PC-9 (cell line): ENCODE data around the gene TMEM263. TPM values are rescaled to one million over a fixed set of nuclear protein-coding genes. Genes with fewer than 3 reads are reported as not detected.

Experiments
- BruUV-seq: library from RNA; stranded (reverse); fragments of 400-500 nt; replicated peaks from 2 replicates; lab custom pipeline; 2021; lab: Mats Ljungman, UMichigan
- CTCF ChIA-PET: fragments of 300-600 bp; sonication (Branson Sonifier 250); formaldehyde crosslinking; loops from one replicate; lab custom pipeline; 2022; ENCODE audit warnings: antibody characterized with exemption; lab: Charles Lee
- POLR2A ChIA-PET: fragments of 300-600 bp; sonication (Branson Sonifier 250); formaldehyde crosslinking; loops from one replicate; lab custom pipeline; 2022; ENCODE audit warnings: antibody characterized with exemption; ENCODE audit not compliant: unreplicated experiment; lab: Charles Lee
- DNase-seq, 2 experiments: peaks; one replicate each; pipeline versions ENCODE4 v3.0.0 to v3.0.0-alpha.2; 2015 to 2022; ENCODE audit warnings: mixed read lengths in 1 of 2
- H2AFZ ChIP-seq: fragments of 200-600 bp; sonication (generic); 2 replicates; pipeline ENCODE4 v1.8.1; 2017; ENCODE audit warnings: antibody characterized with exemption
- H3F3A ChIP-seq: fragments of 200-600 bp; sonication (generic); 2 replicates; pipeline ENCODE4 v1.8.1; 2017; ENCODE audit warnings: antibody characterized with exemption, mild to moderate bottlenecking, low read depth; ENCODE audit not compliant: insufficient read depth
- H3K27ac ChIP-seq: fragments of 200-600 bp; sonication (generic); 2 replicates; pipeline ENCODE4 v1.6.1; 2016; ENCODE audit warnings: mixed run types
- H3K27me3 ChIP-seq: fragments of 200-600 bp; sonication (generic); 2 replicates; pipeline ENCODE4 v1.6.1; 2016; ENCODE audit warnings: low read depth, mixed run types; ENCODE audit not compliant: insufficient read depth
- H3K36me3 ChIP-seq: fragments of 200-600 bp; sonication (generic); 2 replicates; pipeline ENCODE4 v1.6.1; 2016; ENCODE audit warnings: low read depth, mixed run types
- H3K4me1 ChIP-seq: fragments of 200-600 bp; sonication (generic); replicated peaks from 2 replicates; pipeline ENCODE4 v1.6.1; 2016; ENCODE audit warnings: mixed run types; ENCODE audit not compliant: insufficient read depth
- H3K4me2 ChIP-seq: fragments of 200-600 bp; sonication (generic); 2 replicates; pipeline ENCODE4 v1.6.1; 2017; ENCODE audit warnings: mixed run types
- H3K4me3 ChIP-seq: fragments of 200-600 bp; sonication (generic); 2 replicates; pipeline ENCODE4 v1.6.1; 2016; ENCODE audit warnings: mixed run types
- H3K79me2 ChIP-seq: fragments of 200-600 bp; sonication (generic); 2 replicates; pipeline ENCODE4 v1.6.1; 2017; ENCODE audit warnings: low read depth, mixed run types
- H3K9me2 ChIP-seq: fragments of 200-600 bp; sonication (generic); 2 replicates; pipeline ENCODE4 v1.8.1; 2017; ENCODE audit warnings: mild to moderate bottlenecking; ENCODE audit not compliant: insufficient read depth
- H3K9me3 ChIP-seq: fragments of 200-600 bp; sonication (generic); 2 replicates; pipeline ENCODE4 v1.8.1; 2016; ENCODE audit warnings: low read depth; ENCODE audit not compliant: insufficient read depth
- H4K20me1 ChIP-seq: fragments of 200-600 bp; sonication (generic); 2 replicates; pipeline ENCODE4 v1.8.1; 2017; ENCODE audit not compliant: insufficient read depth
- EZH2 ChIP-seq: fragments of 200-600 bp; sonication (generic); IDR thresholded peaks from 2 replicates; pipeline ENCODE4 v1.8.0; 2017; ENCODE audit warnings: antibody characterized with exemption, low read depth
- intact Hi-C: fragments of 100-400 bp; cut with micrococcal nuclease; formaldehyde crosslinking; loops from one replicate; pipeline ENCODE4 v1.10.0; 2022; ENCODE audit not compliant: unreplicated experiment
- total RNA-seq: library from RNA; stranded (reverse); gene quantifications from 2 replicates; pipeline ENCODE4 v1.2.3, GENCODE V29; 2021
- TF ChIP-seq, protein P1 (sequence below): fragments of 200-600 bp; sonication (generic); conservative IDR thresholded peaks from 2 replicates; pipeline ENCODE4 v1.6.1; 2017; ENCODE audit warnings: mixed run types, antibody characterized with exemption, mild to moderate bottlenecking, moderate library complexity

Gene TMEM263
- total RNA-seq, 1 experiment from 2014 or later, result 33.2 TPM

DNA sequence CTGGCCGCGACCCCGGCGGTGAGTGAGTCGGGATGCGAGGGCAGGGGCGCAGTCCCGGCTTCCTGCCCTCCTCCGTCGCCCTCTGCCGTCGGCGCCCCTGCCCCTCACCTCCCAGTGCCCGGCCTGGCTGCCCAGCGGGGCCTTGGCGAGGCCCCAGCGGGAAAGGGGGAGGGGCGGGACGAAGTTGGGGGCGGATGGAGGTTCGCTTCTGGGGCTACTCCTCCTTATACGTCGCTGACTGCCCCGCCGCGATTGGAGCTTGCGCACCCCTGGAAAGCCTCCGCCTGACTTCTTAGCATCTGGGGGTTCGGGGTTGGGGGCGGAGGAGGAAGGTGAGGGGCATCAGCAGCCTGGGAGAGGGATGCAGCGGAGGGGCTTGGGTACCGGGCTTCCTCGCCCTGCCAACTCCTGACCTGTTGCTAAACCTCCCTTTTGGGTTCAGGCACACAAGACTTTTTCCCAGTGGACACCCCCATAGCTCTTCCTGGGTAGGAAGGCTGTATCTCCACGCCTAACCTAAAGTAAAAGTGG lies 406 bp downstream of the TMEM263 start:
- BruUV-seq, result no TSS peak
- Histone ChIP-seq H3K79me2 (peaks cover 35% of the 10 kb centered on the region), H3K9me3 (no peaks in the 10 kb centered on the region), H3K4me3 (peak overlapping the region; percentile 83), H3F3A (peaks cover 20% of the 10 kb centered on the region; the same call in 1 of the 2 replicates), H3K36me3 (no peaks in the 10 kb centered on the region), H3K4me1 (peaks cover 17% of the 10 kb centered on the region; the same call in 1 of the 2 replicates), H2AFZ (peak overlapping the region; percentile 85), H3K4me2 (peak overlapping the region; percentile 76), H3K27me3 (peaks cover 7% of the 10 kb centered on the region; the same call in 1 of the 2 replicates), H3K27ac (peak overlapping the region; percentile 57), H4K20me1 (peaks cover 15% of the 10 kb centered on the region; the same call in 1 of the 2 replicates), H3K9me2 (no peaks in the 10 kb centered on the region)
- POLR2A ChIA-PET, result interaction anchor here (0.6 to 1.0 kb wide), 10 partner anchors 15 to 1582 kb away, joined by 3 to 9 read pairs (median 4); partner anchors contain the start of gene MTERF2
- CTCF ChIA-PET, result interaction anchor here (0.6 kb wide), 1 partner anchor 680 kb away, joined by 3 read pairs; no protein-coding TSS in a partner anchor
- intact Hi-C loops, result loop anchor here (1.0 to 5.0 kb wide), 2 partner anchors 137 to 709 kb away; partner anchors contain the start of genes CKAP4 and CRY1
- DNase-seq, result no peak
- no peak for TF ChIP-seq EZH2
- TF ChIP-seq, protein P1, sequence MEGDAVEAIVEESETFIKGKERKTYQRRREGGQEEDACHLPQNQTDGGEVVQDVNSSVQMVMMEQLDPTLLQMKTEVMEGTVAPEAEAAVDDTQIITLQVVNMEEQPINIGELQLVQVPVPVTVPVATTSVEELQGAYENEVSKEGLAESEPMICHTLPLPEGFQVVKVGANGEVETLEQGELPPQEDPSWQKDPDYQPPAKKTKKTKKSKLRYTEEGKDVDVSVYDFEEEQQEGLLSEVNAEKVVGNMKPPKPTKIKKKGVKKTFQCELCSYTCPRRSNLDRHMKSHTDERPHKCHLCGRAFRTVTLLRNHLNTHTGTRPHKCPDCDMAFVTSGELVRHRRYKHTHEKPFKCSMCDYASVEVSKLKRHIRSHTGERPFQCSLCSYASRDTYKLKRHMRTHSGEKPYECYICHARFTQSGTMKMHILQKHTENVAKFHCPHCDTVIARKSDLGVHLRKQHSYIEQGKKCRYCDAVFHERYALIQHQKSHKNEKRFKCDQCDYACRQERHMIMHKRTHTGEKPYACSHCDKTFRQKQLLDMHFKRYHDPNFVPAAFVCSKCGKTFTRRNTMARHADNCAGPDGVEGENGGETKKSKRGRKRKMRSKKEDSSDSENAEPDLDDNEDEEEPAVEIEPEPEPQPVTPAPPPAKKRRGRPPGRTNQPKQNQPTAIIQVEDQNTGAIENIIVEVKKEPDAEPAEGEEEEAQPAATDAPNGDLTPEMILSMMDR, result no peak; the same call in 1 of the 2 replicates

DNA sequence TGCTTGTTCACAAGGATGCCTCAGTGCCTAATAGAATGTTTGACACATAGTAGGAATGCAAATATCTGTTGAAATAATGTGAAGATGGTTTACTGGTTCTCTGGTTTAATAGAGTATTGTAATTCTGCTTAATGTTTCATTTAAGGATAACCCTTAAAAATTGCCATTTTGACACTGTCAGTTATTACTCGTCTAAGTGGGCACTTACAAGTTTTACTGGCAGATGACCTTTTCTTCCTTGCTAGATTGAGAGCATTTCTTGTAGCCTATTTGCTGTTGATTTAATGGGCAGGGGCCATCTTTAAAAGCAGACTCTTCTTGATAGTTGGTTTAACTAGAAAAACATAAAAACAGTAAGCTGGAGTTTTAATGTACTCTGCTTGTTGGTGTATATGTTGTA lies 1.9 kb downstream of the TMEM263 start:
- Histone ChIP-seq H3K27me3 (no peaks in the 10 kb centered on the region), H3K9me2 (no peaks in the 10 kb centered on the region), H3F3A (peaks cover 20% of the 10 kb centered on the region; the same call in 1 of the 2 replicates), H3K4me2 (peak overlapping the region; percentile 76), H3K36me3 (peaks cover 3% of the 10 kb centered on the region; the same call in 1 of the 2 replicates), H3K4me3 (peak overlapping the region; percentile 83), H3K79me2 (peaks cover 43% of the 10 kb centered on the region), H2AFZ (no peak overlapping the region), H3K27ac (no peak overlapping the region), H3K4me1 (peaks cover 17% of the 10 kb centered on the region; the same call in 1 of the 2 replicates), H4K20me1 (peaks cover 27% of the 10 kb centered on the region), H3K9me3 (no peaks in the 10 kb centered on the region)
- POLR2A ChIA-PET, result interaction anchor here (0.7 kb wide), 1 partner anchor 21 kb away, joined by 3 read pairs; no protein-coding TSS in a partner anchor
- no peak for DNase-seq
- TF ChIP-seq EZH2, result no peak
- TF ChIP-seq, protein P1, result no peak
- no TSS peak for BruUV-seq
- intact Hi-C loops, result loop anchor here (5.0 kb wide), 1 partner anchor 710 kb away; the partner anchor contains the start of gene CKAP4
- CTCF ChIA-PET, result no interaction called here

DNA sequence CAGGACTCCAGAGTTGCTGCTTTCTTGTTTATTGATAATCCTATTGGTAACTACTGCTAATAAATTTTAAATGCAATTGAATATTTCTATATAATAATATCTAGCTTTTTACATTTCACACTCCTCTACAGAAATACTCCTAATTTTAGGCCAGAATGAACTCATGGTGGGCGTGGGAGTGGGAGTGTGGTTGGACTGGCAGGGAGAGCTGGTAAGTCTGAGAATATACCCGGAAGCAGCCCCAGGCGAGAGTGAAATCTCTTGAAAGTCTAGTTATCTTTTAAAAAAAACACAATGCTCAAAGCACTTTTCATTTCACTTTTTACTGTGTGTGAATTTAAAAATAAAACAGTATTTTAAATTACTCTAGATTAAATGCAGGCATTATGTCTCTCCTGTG lies 4.7 kb downstream of the TMEM263 start:
- Histone ChIP-seq H3K36me3 (peaks cover 4% of the 10 kb centered on the region; the same call in 1 of the 2 replicates), H3K4me1 (peaks cover 17% of the 10 kb centered on the region; the same call in 1 of the 2 replicates), H3K27me3 (no peaks in the 10 kb centered on the region), H3K4me3 (no peak overlapping the region), H4K20me1 (peaks cover 28% of the 10 kb centered on the region), H3K27ac (no peak overlapping the region), H2AFZ (no peak overlapping the region), H3F3A (0 out of 2 replicates have a peak, but pooled peaks cover 3% of the 10 kb centered on the region), H3K9me2 (no peaks in the 10 kb centered on the region), H3K4me2 (no peak overlapping the region), H3K9me3 (no peaks in the 10 kb centered on the region), H3K79me2 (peaks cover 46% of the 10 kb centered on the region)
- BruUV-seq, result no TSS peak
- no peak for TF ChIP-seq EZH2
- TF ChIP-seq, protein P1, result no peak
- intact Hi-C loops, result no loop called here
- ChIA-PET POLR2A (no interaction called here), CTCF (no interaction called here)
- no peak for DNase-seq
